ENCODE data around the gene NXPH2. TPM values are rescaled to one million over a fixed set of nuclear protein-coding genes. Genes with fewer than 3 reads are reported as not detected.
"Not testable (repeated sequence)": the region's sequence is repeated elsewhere in the genome, so short reads cannot be mapped to it uniquely, and the experiment has no call there.

Gene NXPH2
- total and polyA plus RNA-seq, 2 donors (not counting 3 experiments of a cell fraction or from before 2014, with no cell fraction given), result not detected

- Histone ChIP-seq H3K27ac (ENCODE audit: insufficient read depth, low read depth, low read length) (no peak overlapping the region), H3K27me3 (ENCODE audit: control insufficient read depth in 2 of 2, insufficient read depth in 2 of 2, low read length in 2 of 2) (no peaks in the 10 kb centered on the region), H3K4me1 (ENCODE audit: control insufficient read depth, extremely low read depth, insufficient read depth, low read length) (no peaks in the 10 kb centered on the region), H3K4me2 (ENCODE audit: insufficient read depth, low read length) (no peak overlapping the region), H3K9me1 (replicated peaks; ENCODE audit: control insufficient read depth, extremely low read depth, insufficient read depth, low read length) (no peaks in the 10 kb centered on the region), H3K9me3 (replicated peaks; ENCODE audit: control insufficient read depth, insufficient read depth, low read length) (no peaks in the 10 kb centered on the region), H2AFZ (ENCODE audit: low read depth, low read length) (no peak overlapping the region), H3K4me3 (replicated peaks in 1 of 3; ENCODE audit: insufficient read depth in 1 of 3, low read depth in 1 of 3, low read length in 3 of 3) (no peak overlapping the region), H3K36me3 (ENCODE audit: control insufficient read depth in 2 of 2, extremely low read depth in 1 of 2, insufficient read depth in 2 of 2, low read length in 2 of 2) (no peaks in the 10 kb centered on the region), H3K9ac (replicated peaks; ENCODE audit: extremely low read depth, insufficient read depth, low read length) (no peak overlapping the region), H3K79me2 (ENCODE audit: control insufficient read depth, insufficient read depth, low read length) (no peaks in the 10 kb centered on the region), H4K20me1 (replicated peaks; ENCODE audit: control insufficient read depth, extremely low read depth, insufficient read depth, low read length) (no peaks in the 10 kb centered on the region)
- DNase-seq (ENCODE audit: low read depth, low spot score), result no peak
- POLR2A ChIA-PET, result no interaction called here
- no peak for TF ChIP-seq JUN (IDR thresholded peaks at IDR 0.05; ENCODE audit: borderline replicate concordance, insufficient read depth, insufficient read length, low read depth)
- no peak for TF ChIP-seq EZH2 (IDR thresholded peaks at IDR 0.05; ENCODE audit: borderline replicate concordance, low read depth, low read length, severe bottlenecking)
- TF ChIP-seq, protein P1, sequence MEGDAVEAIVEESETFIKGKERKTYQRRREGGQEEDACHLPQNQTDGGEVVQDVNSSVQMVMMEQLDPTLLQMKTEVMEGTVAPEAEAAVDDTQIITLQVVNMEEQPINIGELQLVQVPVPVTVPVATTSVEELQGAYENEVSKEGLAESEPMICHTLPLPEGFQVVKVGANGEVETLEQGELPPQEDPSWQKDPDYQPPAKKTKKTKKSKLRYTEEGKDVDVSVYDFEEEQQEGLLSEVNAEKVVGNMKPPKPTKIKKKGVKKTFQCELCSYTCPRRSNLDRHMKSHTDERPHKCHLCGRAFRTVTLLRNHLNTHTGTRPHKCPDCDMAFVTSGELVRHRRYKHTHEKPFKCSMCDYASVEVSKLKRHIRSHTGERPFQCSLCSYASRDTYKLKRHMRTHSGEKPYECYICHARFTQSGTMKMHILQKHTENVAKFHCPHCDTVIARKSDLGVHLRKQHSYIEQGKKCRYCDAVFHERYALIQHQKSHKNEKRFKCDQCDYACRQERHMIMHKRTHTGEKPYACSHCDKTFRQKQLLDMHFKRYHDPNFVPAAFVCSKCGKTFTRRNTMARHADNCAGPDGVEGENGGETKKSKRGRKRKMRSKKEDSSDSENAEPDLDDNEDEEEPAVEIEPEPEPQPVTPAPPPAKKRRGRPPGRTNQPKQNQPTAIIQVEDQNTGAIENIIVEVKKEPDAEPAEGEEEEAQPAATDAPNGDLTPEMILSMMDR (IDR thresholded peaks at IDR 0.05; ENCODE audit: extremely low read depth in 1 of 2, insufficient read depth in 1 of 2, low read depth in 1 of 2, low read length in 2 of 2), result no peak
- no peak for TF ChIP-seq POLR2A (IDR thresholded peaks at IDR 0.05; ENCODE audit: low read depth, low read length)
- TF ChIP-seq MYC (IDR thresholded peaks at IDR 0.05; ENCODE audit: low read depth, low read length), result no peak
- no peak for TF ChIP-seq MAX (IDR thresholded peaks at IDR 0.05; ENCODE audit: insufficient read depth, insufficient read length)
- no peak for TF ChIP-seq FOS (IDR thresholded peaks at IDR 0.05; ENCODE audit: borderline replicate concordance, insufficient read depth, low read length)
- no peak for TF ChIP-seq POLR2AphosphoS5 (IDR thresholded peaks at IDR 0.05; ENCODE audit: insufficient read depth, low read depth, low read length)
- no peak for TF ChIP-seq GATA2 (IDR thresholded peaks at IDR 0.05; ENCODE audit: insufficient read depth, insufficient read length, low read depth, low read length)
- FAIRE-seq, result no peak
- BruUV-seq (replicated peaks), result no TSS peak
- intact Hi-C loops (cut with micrococcal nuclease), result no loop called here
- CTCF ChIA-PET, result interaction anchor here (1.1 kb wide), 1 partner anchor 9 kb away, joined by 3 read pairs; no protein-coding TSS in a partner anchor
- dilution Hi-C loops (cut with MboI; ENCODE audit: extremely low pct_ligation_motif_present, low sequenced_read_pairs), result no loop called here
These were observed 131.6 kb downstream of the NXPH2 start for GRCh38 chr2:138648606-138649005.

- dilution Hi-C loops (cut with MboI; ENCODE audit: extremely low pct_ligation_motif_present, low sequenced_read_pairs); POLR2A ChIA-PET: not testable (repeated sequence)
These were observed 135.4 kb downstream of the NXPH2 start for GRCh38 chr2:138644776-138645175.

More at GRCh38 chr2:138644776-138645175, 135.4 kb downstream of the NXPH2 start:
- H3K9me3 ChIP-seq (replicated peaks; ENCODE audit: control insufficient read depth, insufficient read depth, low read length); FAIRE-seq; H3K4me2 ChIP-seq (ENCODE audit: insufficient read depth, low read length); H2AFZ ChIP-seq (ENCODE audit: low read depth, low read length); H3K9ac ChIP-seq (replicated peaks; ENCODE audit: extremely low read depth, insufficient read depth, low read length); H3K36me3 ChIP-seq (ENCODE audit: control insufficient read depth in 2 of 2, extremely low read depth in 1 of 2, insufficient read depth in 2 of 2, low read length in 2 of 2); H3K79me2 ChIP-seq (ENCODE audit: control insufficient read depth, insufficient read depth, low read length); BruUV-seq (replicated peaks); H3K4me3 ChIP-seq (replicated peaks in 1 of 3; ENCODE audit: insufficient read depth in 1 of 3, low read depth in 1 of 3, low read length in 3 of 3); DNase-seq (ENCODE audit: low read depth, low spot score); H3K27me3 ChIP-seq (ENCODE audit: control insufficient read depth in 2 of 2, insufficient read depth in 2 of 2, low read length in 2 of 2); H3K4me1 ChIP-seq (ENCODE audit: control insufficient read depth, extremely low read depth, insufficient read depth, low read length); H3K27ac ChIP-seq (ENCODE audit: insufficient read depth, low read depth, low read length); intact Hi-C loops (cut with micrococcal nuclease); CTCF ChIA-PET; H3K9me1 ChIP-seq (replicated peaks; ENCODE audit: control insufficient read depth, extremely low read depth, insufficient read depth, low read length); H4K20me1 ChIP-seq (replicated peaks; ENCODE audit: control insufficient read depth, extremely low read depth, insufficient read depth, low read length): not testable (repeated sequence)

Measured in endothelial cell of umbilical vein (primary cell).